ENCODE results near the gene TMEM125. TPM values are rescaled to one million over a fixed set of nuclear protein-coding genes. Genes with fewer than 3 reads are reported as not detected.

The TMEM125 gene
- not detected for total RNA-seq

- no peaks in the 10 kb centered on the region for H3K9me3 ChIP-seq
- H3K36me3 ChIP-seq: no peaks in the 10 kb centered on the region
- intact Hi-C loops (cut with DNase I): no loop called here
- peak in 1 of 2 donors; percentile 60 for DNase-seq (ENCODE audit: low spot score in 2 of 2)
- TF ChIP-seq, protein P1, sequence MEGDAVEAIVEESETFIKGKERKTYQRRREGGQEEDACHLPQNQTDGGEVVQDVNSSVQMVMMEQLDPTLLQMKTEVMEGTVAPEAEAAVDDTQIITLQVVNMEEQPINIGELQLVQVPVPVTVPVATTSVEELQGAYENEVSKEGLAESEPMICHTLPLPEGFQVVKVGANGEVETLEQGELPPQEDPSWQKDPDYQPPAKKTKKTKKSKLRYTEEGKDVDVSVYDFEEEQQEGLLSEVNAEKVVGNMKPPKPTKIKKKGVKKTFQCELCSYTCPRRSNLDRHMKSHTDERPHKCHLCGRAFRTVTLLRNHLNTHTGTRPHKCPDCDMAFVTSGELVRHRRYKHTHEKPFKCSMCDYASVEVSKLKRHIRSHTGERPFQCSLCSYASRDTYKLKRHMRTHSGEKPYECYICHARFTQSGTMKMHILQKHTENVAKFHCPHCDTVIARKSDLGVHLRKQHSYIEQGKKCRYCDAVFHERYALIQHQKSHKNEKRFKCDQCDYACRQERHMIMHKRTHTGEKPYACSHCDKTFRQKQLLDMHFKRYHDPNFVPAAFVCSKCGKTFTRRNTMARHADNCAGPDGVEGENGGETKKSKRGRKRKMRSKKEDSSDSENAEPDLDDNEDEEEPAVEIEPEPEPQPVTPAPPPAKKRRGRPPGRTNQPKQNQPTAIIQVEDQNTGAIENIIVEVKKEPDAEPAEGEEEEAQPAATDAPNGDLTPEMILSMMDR (IDR thresholded peaks at IDR 0.05): no peak
- H3K27ac ChIP-seq: no peak within 1 kb of the TSS
- H3K4me1 ChIP-seq: no peaks in the 10 kb centered on the region
- H3K4me3 ChIP-seq: peak within 1 kb of the TSS; percentile 10 to 28
- H3K27me3 ChIP-seq: peaks cover 5% of the 10 kb centered on the region
These were observed at the start of gene TMEM125 for GRCh38 chr1:43269627-43270375. TMEM125 (plus strand) TSS chr1:43269983; CDS start chr1:43272723, 2,740 bp downstream.

DNA sequence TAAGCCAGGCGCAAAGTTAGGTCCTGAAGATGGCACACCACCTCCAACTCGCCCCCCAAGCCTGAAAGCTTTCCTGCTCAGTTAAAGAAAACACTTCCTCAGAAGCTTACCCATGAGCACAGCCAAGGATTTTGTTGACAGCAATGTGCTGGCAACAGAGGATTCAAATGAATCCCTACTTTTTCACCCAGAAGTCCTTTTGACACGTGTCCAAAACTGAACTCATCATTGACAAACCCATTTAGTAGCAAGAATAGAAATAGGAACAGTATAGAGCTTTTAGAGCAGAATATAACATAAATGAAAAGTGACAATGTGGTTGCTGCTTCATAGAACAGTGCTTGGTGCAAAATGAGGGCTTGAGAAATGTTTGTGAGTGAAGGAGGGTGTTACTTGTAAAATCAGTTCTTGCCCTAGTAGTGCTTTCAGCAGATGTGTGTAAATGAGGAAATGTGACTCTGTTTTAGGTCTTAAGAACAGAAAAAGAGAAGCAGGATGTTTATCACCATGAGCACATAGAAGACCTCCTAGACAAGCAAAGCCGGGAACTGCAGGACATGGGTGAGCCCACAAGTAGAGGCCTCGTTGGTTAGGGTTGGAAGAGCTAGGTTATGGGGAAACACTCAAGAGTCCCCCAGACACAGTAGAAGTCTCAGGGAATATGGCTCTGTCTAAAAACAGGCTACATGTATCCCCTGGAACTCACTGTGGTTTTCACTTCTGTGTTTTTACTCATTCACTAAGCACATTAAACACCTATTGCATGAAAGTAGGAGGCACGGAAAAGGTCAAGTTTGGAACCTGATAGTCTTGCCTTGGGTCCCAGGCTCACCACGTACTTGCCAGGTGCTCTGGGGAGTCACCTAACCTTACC is 48.6 kb upstream of the TMEM125 start:
- intact Hi-C loops (cut with DNase I): no loop called here
- no peak for DNase-seq (ENCODE audit: low spot score in 2 of 2)
- Histone ChIP-seq H3K27ac (no peak overlapping the region), H3K4me1 (no peaks in the 10 kb centered on the region), H3K4me3 (no peak overlapping the region), H3K36me3 (no peaks in the 10 kb centered on the region), H3K9me3 (no peaks in the 10 kb centered on the region), H3K27me3 (no peaks in the 10 kb centered on the region)
- TF ChIP-seq, protein P1 (IDR thresholded peaks at IDR 0.05): no peak

DNA sequence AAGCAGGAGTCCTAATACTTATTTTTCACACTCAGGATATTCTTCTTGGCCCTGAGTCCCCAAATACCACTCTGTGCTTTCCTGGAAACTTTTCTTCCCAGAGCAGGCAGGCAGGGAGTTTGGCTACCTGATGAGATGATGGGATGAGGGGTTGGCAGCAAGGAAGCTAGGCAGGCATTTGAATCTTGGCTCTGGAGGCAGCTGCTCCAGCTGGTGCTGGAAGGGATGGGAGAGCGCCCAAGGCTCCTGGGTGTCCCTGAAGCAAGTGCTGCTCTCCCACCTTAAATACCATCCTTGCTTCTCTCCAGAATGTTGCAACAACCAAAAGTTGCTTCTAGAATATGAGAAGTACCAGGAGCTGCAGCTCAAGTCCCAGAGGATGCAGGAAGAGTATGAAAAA is 48.0 kb upstream of the TMEM125 start:
- no peaks in the 10 kb centered on the region for H3K27me3 ChIP-seq
- no peak overlapping the region for H3K27ac ChIP-seq
- no peak overlapping the region for H3K4me3 ChIP-seq
- H3K9me3 ChIP-seq: no peaks in the 10 kb centered on the region
- no peaks in the 10 kb centered on the region for H3K36me3 ChIP-seq
- TF ChIP-seq, protein P1 (IDR thresholded peaks at IDR 0.05): no peak
- no peak for DNase-seq (ENCODE audit: low spot score in 2 of 2)
- H3K4me1 ChIP-seq: no peaks in the 10 kb centered on the region
- intact Hi-C loops (cut with DNase I): no loop called here

GRCh38 chr1:43222879-43223278 is 46.9 kb upstream of the TMEM125 start:
- TF ChIP-seq, protein P1 (IDR thresholded peaks at IDR 0.05): no peak
- intact Hi-C loops (cut with DNase I): no loop called here
- Histone ChIP-seq H3K4me3 (no peak overlapping the region), H3K4me1 (no peaks in the 10 kb centered on the region), H3K27ac (no peak overlapping the region), H3K36me3 (no peaks in the 10 kb centered on the region), H3K9me3 (no peaks in the 10 kb centered on the region), H3K27me3 (no peaks in the 10 kb centered on the region)
- DNase-seq (ENCODE audit: low spot score in 2 of 2): no peak

- DNase-seq (ENCODE audit: low spot score in 2 of 2): no peak
- no peaks in the 10 kb centered on the region for H3K9me3 ChIP-seq
- intact Hi-C loops (cut with DNase I): no loop called here
- TF ChIP-seq, protein P1 (IDR thresholded peaks at IDR 0.05): no peak
- H3K27ac ChIP-seq: no peak overlapping the region
- H3K4me1 ChIP-seq: no peaks in the 10 kb centered on the region
- H3K36me3 ChIP-seq: no peaks in the 10 kb centered on the region
- H3K4me3 ChIP-seq: no peak overlapping the region
- no peaks in the 10 kb centered on the region for H3K27me3 ChIP-seq
These were observed 44.6 kb upstream of the TMEM125 start for GRCh38 chr1:43225168-43225567.
